Endometrial microvascular endothelial cells (primary cell): ENCODE data around the gene OR9Q1. TPM values are rescaled to one million over a fixed set of nuclear protein-coding genes. Genes with fewer than 3 reads are reported as not detected.

Experiments used
- in situ Hi-C: cut with HindIII; loops from 2 replicates; pipeline ENCODE4 v1.10.0; 2017; ENCODE audit warnings: low sequenced_read_pairs, low pct_unique_long_range_greater_than_20kb; ENCODE audit errors: inconsistent ontology term
- total RNA-seq: library from RNA; depleted of rRNA; stranded (reverse); fragments of >200 nt; gene quantifications from one replicate; pipeline ENCODE4 v1.2.3, GENCODE V29; 2015; ENCODE audit errors: inconsistent ontology term

OR9Q1 gene
- total RNA-seq, 1 donor from 2014 or later = not detected

DNA sequence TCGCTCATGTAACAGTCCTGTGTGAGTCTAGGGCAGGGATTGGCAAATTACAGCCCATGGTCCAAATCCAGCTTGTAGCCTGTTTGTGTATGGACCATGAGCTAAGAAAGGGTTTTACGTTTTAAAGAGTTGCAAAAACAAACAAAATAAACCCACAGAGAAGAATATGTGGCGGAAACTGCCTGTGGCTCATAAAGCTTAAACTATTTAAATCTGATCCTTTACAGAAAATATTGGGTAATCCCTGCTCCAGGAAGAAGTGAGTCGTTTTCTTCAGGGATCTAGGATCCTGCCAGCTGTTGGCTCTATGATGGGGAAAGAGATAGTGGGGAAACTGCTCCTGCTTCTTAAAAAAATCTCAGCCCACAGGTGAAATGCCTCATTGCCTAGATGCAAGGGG, 3.7 kb downstream of the OR9Q1 start:
- in situ Hi-C loops = no loop called here

- in situ Hi-C loops = no loop called here
Observed at GRCh38 chr11:58028687-58029411, 5.2 kb downstream of the OR9Q1 start.

DNA sequence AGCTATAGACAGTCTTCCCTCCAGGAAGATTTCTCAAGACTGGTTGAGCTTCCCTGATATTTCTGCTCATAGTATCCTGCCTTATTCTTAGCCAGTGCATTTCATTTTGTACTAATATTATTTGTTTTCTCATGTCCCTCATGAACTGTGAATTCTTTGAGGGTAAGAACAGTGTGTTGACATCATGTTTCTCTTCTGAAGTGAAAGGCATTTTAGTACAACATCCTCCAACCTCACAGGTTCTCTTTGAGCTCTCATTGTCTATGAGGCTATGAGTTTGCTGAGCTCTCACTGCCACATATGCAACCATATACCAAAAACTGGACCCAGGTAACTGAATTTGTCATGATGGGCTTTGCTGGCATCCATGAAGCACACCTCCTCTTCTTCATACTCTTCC, 7.0 kb downstream of the OR9Q1 start, which contains the start of gene OR6Q1:
Gene OR6Q1 (plus strand): TSS at position 301 of the 400 bp plus-strand sequence. CDS start 0 bp downstream, at position 301.
- in situ Hi-C loops = no loop called here

GRCh38 chr11:58034471-58034870, 10.8 kb downstream of the OR9Q1 start:
- in situ Hi-C loops = no loop called here

GRCh38 chr11:58039589-58039988, 15.9 kb downstream of the OR9Q1 start:
- in situ Hi-C loops = no loop called here

- in situ Hi-C loops = no loop called here
Observed at GRCh38 chr11:58043379-58043778, 19.7 kb downstream of the OR9Q1 start.

DNA sequence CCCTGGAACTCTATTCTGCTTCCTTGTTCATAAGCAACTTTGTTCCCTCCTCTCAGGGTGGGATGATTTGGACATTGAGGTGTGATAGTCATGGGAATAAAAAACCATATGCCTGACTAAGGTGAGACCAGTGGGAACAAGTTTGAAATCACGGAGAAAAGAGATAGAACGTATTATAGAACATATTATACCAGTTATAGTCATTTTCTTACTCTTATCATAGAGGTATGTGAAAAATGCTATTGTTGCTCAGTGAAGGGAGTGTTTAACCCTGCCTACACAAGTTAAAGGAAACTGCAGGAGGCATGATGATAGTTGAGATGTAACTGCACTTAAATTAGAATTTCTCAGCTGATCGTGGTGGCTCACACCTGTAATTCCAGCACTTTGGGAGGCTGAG, 22.6 kb downstream of the OR9Q1 start:
- in situ Hi-C loops = no loop called here

DNA sequence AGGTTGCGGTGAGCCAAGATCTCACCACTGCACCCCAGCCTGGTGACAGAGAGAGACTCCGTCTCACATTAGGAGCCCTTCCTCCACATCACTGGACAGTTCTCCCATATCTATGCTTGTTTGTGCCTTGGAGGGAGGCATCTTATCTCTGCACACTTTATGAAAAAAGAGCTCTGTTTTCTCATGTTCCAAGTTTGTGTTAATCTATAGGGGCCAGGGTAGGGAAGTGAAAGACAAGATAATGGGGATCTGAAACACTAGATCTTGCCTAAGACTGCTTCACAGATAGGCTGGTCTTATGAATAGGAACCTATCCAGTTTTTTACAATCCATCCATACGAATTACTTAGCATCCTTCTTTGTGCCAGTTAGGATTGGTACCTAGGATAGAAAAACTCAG, 24.1 kb downstream of the OR9Q1 start:
- in situ Hi-C loops = no loop called here

GRCh38 chr11:58055806-58056401, 32.2 kb downstream of the OR9Q1 start:
- in situ Hi-C loops = no loop called here

DNA sequence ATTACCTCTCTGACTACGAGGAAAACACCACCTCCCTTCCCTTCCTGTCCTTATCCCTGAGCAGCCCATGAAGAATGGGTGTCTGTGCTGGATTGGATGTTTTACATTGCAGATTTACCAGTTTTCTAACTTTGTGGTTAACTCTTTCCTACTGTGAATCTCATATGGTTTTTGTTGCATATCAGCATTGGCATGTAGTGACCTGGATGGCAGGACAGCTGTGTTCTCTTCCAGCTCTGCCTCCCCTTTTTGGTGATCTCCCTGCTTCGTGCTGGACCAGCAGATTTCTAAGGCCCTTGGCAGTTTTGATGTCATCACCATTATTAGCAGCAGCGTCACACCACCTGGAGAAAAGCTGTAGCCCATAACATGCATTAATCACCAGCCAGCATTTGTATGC, 33.8 kb downstream of the OR9Q1 start:
- in situ Hi-C loops = no loop called here

- in situ Hi-C loops = no loop called here
Observed at GRCh38 chr11:58058276-58059006, 34.8 kb downstream of the OR9Q1 start.

- in situ Hi-C loops = no loop called here
Observed at GRCh38 chr11:58059007-58059350, 35.3 kb downstream of the OR9Q1 start.

DNA sequence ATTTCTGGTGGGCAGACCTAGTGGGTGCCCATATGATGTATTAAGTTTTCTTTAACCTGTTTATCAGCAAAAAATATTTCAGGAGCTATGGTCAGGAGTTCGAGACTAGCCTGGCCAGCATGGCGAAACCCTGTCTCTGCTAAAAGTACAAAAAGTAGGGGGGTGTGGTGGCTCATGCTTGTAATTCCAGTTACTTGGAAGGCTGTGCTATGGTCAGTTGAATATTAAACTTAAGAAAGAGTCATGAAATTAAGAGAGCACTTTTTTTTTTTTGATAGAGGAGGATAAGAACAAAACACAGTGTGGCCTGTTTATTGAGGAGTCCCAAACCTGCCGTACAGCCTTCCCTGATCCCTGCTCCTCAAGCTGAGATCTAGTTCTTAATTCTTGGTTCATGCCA, 36.9 kb downstream of the OR9Q1 start:
- in situ Hi-C loops = no loop called here

- in situ Hi-C loops = no loop called here
Observed at GRCh38 chr11:58060939-58061672, 37.4 kb downstream of the OR9Q1 start.

GRCh38 chr11:58061813-58062212, 38.1 kb downstream of the OR9Q1 start:
- in situ Hi-C loops = no loop called here

DNA sequence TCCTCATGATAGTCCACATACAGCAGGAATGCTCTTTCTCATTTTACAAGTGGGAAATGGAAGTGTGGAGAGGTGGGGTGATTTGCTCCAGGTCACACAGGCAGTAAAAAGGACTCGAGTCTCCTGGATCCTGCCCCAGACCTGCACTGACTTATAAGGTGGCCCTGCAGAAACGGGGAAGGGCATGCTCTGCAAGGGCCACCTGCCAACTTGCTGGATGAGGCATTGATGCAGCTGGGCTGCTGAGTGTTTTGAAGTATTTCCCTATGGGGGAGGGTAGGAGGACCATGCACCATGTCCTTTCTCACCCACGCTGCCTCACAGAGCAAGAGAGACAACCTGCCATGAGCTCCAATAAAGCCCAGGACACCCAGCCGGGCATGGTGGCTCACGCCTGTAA, 44.0 kb downstream of the OR9Q1 start:
- in situ Hi-C loops = no loop called here

GRCh38 chr11:58068655-58069054, 45.0 kb downstream of the OR9Q1 start:
- in situ Hi-C loops = no loop called here

DNA sequence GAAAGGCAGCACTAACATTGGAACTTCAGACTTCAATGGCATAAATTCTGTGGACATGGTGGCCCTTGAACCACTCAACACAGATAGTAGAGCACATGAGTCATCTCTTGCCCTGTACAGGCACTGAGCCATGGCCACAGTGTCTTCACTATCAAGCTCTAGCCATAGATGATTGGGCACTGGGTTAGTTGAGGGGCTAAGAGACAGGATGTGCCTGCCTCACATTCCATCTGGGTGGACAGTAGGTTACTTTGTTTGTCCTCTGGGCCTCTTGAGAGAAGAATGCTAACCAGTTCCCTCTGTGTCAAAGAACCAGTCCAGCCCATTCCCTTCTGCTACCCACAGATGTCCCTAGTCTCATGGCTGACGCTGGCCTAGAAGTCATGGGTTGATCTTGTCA, 46.9 kb downstream of the OR9Q1 start:
- in situ Hi-C loops = no loop called here

DNA sequence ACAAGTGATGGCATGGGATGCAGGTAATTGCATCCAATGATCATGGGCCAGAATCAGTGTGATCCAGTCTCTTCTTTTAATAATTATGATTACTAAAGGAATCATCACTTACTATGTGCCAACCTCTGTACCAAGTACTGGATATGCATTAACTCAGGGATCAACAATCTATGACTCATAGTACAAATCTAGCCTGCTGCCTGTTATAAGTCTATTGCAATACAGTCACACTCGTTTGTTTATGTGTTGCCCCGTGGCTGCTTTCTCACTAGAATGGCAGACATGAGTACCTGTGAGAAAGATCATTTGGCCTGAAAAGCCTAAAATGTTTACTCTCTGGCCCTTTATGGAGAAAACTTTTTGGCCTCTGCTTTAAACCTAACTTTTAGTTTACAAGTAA, 52.1 kb downstream of the OR9Q1 start:
- in situ Hi-C loops = no loop called here
